Esophagus (tissue), 2 donors: Measurements from ENCODE around the gene RAX. TPM values are rescaled to one million over a fixed set of nuclear protein-coding genes. Genes with fewer than 3 reads are reported as not detected.

ENCODE experiments used
- H3K27ac ChIP-seq, 2 donors: one replicate each; pipeline ENCODE4 v1.5.1; 2013; ENCODE audit warnings: low read depth in 2 of 2, mild to moderate bottlenecking in 2 of 2, inconsistent platforms in 1 of 2, low read length in 1 of 2, moderate library complexity in 1 of 2
- H3K27me3 ChIP-seq, 2 donors: one replicate each; pipeline ENCODE4 v1.6.1; 2013; ENCODE audit warnings: low read length in 2 of 2, control low read depth in 1 of 2, mild to moderate bottlenecking in 1 of 2; ENCODE audit not compliant: insufficient read depth in 2 of 2, control insufficient read depth in 1 of 2
- H3K36me3 ChIP-seq, 2 donors: one replicate each; pipeline ENCODE4 v1.6.1; 2013; ENCODE audit warnings: low read length in 1 of 2; ENCODE audit not compliant: control insufficient read depth in 2 of 2, insufficient read depth in 2 of 2
- H3K4me1 ChIP-seq, 2 donors: one replicate each; pipeline ENCODE4 v1.6.1; 2013; ENCODE audit warnings: low read length in 1 of 2; ENCODE audit not compliant: control insufficient read depth in 2 of 2, insufficient read depth in 2 of 2
- H3K4me3 ChIP-seq, 2 donors: one replicate each; pipeline ENCODE4 v1.5.1; 2013; ENCODE audit warnings: low read length in 2 of 2, mild to moderate bottlenecking in 2 of 2, low read depth in 1 of 2, moderate library complexity in 1 of 2
- H3K9me3 ChIP-seq, 2 donors: one replicate each; pipeline ENCODE4 v1.6.1; 2013; ENCODE audit warnings: mild to moderate bottlenecking in 2 of 2, low read depth in 1 of 2, low read length in 1 of 2, moderate library complexity in 1 of 2; ENCODE audit not compliant: control insufficient read depth in 2 of 2, insufficient read depth in 1 of 2
- WGBS, 2 donors: extraction: QIAGEN DNeasy Blood & Tissue Kit; methylation state at CpG; one replicate each; pipeline ENCODE4 v1.1.7; 2013; 5-methylcytosine and 5-hydroxymethylcytosine counted together
- polyA plus RNA-seq, 2 donors: library from polyadenylated mRNA; stranded (reverse); fragments of 200-250 nt; gene quantifications; one replicate each; pipeline ENCODE4 v1.2.3, GENCODE V29; 2013
- donor health status: healthy with polysubstance abuse.
- donor health status: Bipolar disorder and iron deficiency.

RAX gene
- polyA plus RNA-seq = under 1 TPM; 0.01 to 0.14 TPM

DNA sequence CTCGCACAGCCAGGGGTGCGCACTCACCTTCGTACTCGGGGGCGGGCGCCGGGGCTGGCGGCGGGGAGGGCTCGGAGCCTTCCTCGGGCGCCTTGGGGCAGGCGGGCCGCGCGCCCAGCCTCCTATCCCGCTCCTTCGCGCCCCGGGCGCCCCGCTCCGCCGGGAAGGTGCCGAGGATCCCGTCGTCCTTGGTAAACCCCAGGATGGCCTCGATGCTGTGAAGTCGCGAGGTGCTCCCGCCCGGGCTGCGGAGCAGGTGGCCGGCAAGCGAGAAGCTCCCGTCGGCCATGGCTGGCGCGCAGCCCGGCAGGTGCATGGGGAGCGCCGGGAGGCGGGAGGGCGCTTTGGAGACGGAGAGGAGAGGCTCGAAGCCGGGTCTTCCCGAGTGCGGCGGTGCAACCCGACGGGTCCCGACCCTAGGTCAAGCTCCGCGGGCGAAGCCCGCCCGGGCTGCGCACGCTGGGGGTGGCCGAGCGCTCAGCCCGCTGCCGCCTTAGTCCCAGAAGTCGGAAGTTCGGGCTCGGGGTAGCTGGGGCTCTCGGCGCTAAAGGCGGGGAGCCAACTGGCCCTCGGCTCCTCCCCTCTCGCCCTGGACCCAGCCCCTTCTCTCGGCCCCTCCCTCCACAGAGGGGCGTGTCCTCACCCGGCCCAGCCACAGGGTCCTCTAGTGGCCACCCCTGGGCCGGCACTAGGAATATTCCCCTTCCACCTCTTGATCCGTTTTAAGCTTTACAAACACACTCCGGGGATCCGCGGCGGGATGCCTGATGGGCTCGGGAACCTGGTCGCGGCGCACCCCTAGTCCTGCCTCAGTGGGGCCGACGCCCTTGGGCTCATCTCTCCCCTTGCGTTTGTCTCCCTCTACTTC lies at the start of gene RAX:
RAX (minus strand) TSS at position 564 of the 868 bp plus-strand sequence; CDS start at position 316, 248 bp downstream.
- no peaks in the 10 kb centered on the region for H3K36me3 ChIP-seq
- WGBS, 2 donors = 3% methylated on average over 74 to 88 of the region's 88 CpGs
- H3K4me1 ChIP-seq = peaks cover 12 to 16% of the 10 kb centered on the region in 2 donors
- no peak within 1 kb of the TSS for H3K27ac ChIP-seq
- H3K9me3 ChIP-seq = peaks cover 0 to 8% of the 10 kb centered on the region in 2 donors
- peak within 1 kb of the TSS; percentile 24 to 42 for H3K4me3 ChIP-seq
- H3K27me3 ChIP-seq = peaks cover 0 to 56% of the 10 kb centered on the region in 2 donors

DNA sequence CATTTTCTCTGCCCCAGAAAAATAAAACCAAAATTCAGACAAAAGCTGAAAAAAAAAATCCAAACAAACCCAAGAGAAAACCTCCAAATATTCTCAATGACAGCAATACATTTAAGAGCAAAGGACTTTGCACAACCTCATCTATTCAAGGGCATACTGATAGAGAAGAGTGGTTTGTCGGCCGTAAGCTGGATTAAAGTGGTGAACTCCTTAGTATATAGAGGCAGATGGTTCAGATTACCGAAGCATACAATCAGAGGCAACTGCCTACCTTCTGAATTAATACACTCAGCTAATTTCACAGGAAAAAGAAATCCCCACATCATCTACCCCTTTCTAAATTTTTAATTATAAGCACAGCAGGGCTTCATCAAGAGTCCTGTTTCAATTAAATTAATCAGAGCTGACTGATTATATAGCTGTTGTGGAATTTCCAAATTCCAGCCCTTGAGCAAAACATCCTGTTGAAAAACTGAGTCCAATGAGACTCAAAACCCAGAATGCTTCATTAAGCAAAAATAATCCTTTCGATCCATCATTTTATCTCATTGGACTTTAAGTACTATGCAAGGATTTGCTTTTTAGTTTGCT lies 45.3 kb upstream of the RAX start, which contains the start of gene CPLX4:
CPLX4 (minus strand) TSS at position 190 of the 591 bp plus-strand sequence; CDS start at position 3, 187 bp downstream.
- Histone ChIP-seq H3K27me3 (no peaks in the 10 kb centered on the region), H3K36me3 (no peaks in the 10 kb centered on the region), H3K9me3 (no peaks in the 10 kb centered on the region), H3K4me1 (no peaks in the 10 kb centered on the region), H3K4me3 (no peak within 1 kb of the TSS), H3K27ac (no peak within 1 kb of the TSS)
- WGBS, 2 donors = 79 to 88% methylated on average over 4 of the region's 4 CpGs

DNA sequence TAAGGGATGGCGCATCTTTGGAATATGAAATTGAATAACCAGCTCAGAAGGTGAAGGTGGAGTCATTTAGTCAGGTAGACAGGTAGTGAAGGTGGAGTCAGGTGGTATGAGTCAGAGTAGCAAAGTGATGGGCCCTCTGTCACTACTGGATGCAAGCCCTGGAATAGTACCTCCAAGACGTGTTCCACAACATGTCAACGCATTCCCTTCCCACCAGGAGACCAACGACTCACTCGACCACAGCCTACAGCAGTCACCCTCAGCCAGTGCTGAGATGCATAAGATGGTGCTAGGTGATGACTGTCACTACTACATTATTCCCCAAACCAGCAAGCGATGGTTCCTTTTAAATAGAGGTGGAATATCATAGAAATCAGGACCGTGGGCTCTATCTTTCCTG lies 38.4 kb upstream of the RAX start:
- no peak overlapping the region for H3K4me3 ChIP-seq
- WGBS, 2 donors = 70 to 75% methylated on average over 7 of the region's 7 CpGs
- no peaks in the 10 kb centered on the region for H3K36me3 ChIP-seq
- H3K9me3 ChIP-seq = no peaks in the 10 kb centered on the region
- H3K4me1 ChIP-seq = peaks cover 0 to 3% of the 10 kb centered on the region in 2 donors
- H3K27me3 ChIP-seq = no peaks in the 10 kb centered on the region
- no peak overlapping the region for H3K27ac ChIP-seq

DNA sequence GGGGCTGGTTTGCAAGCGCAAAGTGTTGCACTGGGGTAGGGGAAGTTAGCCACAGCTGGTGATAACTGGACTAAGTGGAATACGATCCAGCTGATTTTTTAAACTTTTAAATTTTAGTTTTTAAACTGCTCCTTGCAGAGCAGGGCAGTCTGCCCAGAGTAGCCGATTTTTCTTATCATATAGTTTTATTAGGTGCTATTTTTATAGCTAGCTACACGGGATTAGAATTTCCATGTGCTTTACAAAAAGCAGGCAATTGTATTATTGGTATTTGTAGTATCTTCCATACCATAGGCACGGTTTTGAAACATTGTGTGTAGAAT lies 35.6 kb upstream of the RAX start:
- no peaks in the 10 kb centered on the region for H3K27me3 ChIP-seq
- peak overlapping the region in 1 of 2 donors; percentile 22 for H3K4me3 ChIP-seq
- 12% methylated on average over 5 of the region's 5 CpGs for WGBS, 2 donors
- no peak overlapping the region for H3K27ac ChIP-seq
- no peaks in the 10 kb centered on the region for H3K9me3 ChIP-seq
- H3K36me3 ChIP-seq = no peaks in the 10 kb centered on the region
- H3K4me1 ChIP-seq = peaks cover 0 to 3% of the 10 kb centered on the region in 2 donors

DNA sequence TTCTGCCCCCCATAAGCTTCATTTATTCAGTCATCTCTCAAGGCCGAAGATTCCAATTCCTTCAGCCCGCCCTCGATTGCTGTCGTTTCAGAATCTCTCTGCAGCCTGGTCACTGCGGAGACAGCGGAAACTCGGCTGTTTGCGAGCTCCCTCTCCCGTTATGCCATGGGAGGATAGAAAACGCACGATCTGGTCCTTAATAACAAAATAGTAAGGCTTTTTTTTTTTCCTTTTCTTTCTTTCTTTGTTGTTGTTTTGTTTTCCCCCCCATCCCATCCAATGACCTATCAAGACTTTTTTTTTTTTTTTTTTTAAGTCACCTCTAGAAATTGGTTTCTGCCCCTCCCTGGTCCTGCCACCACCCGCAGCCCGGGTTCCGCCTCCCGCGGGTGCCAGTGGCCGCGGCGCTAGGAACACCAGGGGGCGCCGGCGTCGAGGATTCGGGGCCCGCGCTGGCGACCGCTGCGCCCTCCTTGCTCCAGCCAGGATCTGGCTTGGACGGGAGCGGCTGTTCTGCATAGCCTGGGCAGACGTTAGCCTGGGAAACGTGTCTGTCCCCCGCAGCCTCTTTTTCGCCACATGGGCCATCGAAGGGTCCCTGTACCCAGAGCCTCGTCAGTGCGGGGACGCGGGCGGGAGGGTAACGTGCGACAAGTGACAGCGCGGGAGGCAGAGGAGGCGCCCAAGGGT lies 35.1 kb upstream of the RAX start:
- Histone ChIP-seq H3K36me3 (no peaks in the 10 kb centered on the region), H3K4me3 (peak overlapping the region in 1 of 2 donors; percentile 22), H3K4me1 (peaks cover 0 to 3% of the 10 kb centered on the region in 2 donors), H3K9me3 (no peaks in the 10 kb centered on the region), H3K27me3 (no peaks in the 10 kb centered on the region), H3K27ac (no peak overlapping the region)
- 3% methylated on average over 46 of the region's 46 CpGs for WGBS, 2 donors

DNA sequence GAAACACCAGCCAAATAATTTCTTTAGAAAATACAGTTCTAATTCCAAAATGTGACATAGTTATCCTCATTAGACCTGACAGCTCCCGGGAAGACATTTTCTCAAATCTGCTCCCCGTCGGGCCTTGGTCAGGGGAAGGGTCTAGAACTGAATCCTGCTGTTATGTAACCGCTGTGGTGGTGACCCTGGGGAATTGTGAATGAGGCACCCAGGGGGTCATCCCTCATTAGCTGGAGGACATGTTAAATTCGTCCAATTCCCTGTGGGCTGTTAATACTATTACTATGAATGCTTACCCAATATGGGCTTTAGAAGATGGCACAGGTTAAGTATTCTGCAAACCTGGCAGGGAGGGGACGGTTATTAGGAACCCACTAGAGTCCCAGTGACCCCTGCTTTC lies 33.4 kb upstream of the RAX start:
- Histone ChIP-seq H3K36me3 (no peaks in the 10 kb centered on the region), H3K9me3 (no peaks in the 10 kb centered on the region), H3K4me1 (peaks cover 0 to 3% of the 10 kb centered on the region in 2 donors), H3K27me3 (no peaks in the 10 kb centered on the region), H3K27ac (no peak overlapping the region), H3K4me3 (no peak overlapping the region)
- WGBS, 2 donors = 85% methylated on average over 6 of the region's 6 CpGs

DNA sequence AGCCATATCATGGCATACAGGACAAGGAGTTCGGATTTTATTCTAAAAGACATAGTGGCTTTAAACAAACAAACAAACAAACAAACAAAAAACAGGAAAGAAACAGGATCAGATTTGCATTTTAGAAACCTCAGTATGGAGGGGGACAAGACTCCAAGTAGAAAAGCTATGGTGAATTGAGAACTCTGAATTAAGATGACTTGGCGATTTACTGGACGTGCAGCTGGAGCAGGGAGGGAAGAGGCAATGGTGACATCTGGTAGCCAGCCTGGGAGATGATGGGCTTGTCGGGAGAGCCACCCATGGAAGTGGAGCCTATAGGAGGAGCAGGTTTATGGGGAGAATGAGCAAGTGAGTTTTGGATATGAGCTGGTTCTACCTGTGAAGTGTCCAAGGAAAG lies 32.0 kb upstream of the RAX start:
- Histone ChIP-seq H3K4me3 (no peak overlapping the region), H3K27me3 (no peaks in the 10 kb centered on the region)

DNA sequence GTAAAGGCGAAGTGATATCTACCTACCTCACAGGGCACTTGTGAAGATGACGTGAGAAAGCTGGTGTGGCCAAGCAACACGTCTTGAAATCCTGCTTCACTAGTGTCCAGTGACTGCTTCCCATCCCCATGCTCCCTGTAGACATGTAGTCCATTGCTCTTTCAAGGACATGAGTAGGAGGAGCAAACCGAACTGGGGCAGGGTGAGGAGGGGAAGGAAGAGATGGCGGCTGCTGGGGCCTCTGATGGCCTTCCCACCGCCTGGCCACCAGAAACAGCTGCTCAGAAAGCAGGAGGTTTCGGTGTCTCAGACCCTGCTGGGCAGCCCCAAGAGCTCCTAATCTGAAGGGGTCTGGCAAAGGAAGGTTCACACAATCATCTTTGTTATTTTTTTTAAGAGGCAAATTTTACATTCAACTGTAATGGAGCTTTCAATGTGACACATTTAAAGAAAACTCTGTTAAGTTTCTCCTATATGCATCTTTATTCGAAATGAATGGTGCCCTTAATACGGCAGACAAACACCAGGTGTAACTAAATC lies 30.5 kb upstream of the RAX start:
- Histone ChIP-seq H3K27me3 (no peaks in the 10 kb centered on the region), H3K4me1 (peaks cover 0 to 2% of the 10 kb centered on the region in 2 donors), H3K4me3 (no peak overlapping the region), H3K36me3 (no peaks in the 10 kb centered on the region), H3K27ac (no peak overlapping the region), H3K9me3 (no peaks in the 10 kb centered on the region)
- WGBS, 2 donors = 75 to 83% methylated on average over 9 of the region's 9 CpGs

More for the DNA sequence above, 32.0 kb upstream of the RAX start:
- no peak overlapping the region for H3K27ac ChIP-seq
- H3K36me3 ChIP-seq = no peaks in the 10 kb centered on the region
- 65 to 74% methylated on average over 4 of the region's 4 CpGs for WGBS, 2 donors
- H3K4me1 ChIP-seq = peaks cover 0 to 3% of the 10 kb centered on the region in 2 donors
- H3K9me3 ChIP-seq = no peaks in the 10 kb centered on the region

DNA sequence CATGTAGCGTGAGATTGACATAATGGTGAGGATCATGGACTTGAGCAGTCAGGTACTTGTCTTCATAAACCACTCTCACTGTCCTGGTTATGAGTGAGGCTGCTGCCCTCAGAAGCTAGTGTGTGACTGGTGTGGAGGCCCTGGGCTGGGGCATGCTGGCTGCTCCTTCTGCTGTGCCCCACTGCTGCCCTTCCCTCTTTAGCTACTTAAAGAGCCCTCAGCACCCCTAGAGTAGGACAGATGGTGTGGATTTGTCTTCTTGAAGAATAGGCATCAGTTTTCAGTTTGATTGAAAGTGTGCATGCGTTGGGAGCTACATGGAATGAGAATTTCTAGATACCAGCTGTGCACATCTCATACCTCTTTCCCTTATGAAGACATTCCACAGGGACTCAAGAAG lies 29.8 kb upstream of the RAX start:
- Histone ChIP-seq H3K27me3 (no peaks in the 10 kb centered on the region), H3K36me3 (no peaks in the 10 kb centered on the region), H3K4me1 (no peaks in the 10 kb centered on the region), H3K4me3 (no peak overlapping the region), H3K9me3 (no peaks in the 10 kb centered on the region), H3K27ac (no peak overlapping the region)
- WGBS, 2 donors = 86 to 87% methylated on average over 2 of the region's 2 CpGs
